GM12878 (cell line): ENCODE measurements around the gene MRPS35. TPM values are rescaled to one million over a fixed set of nuclear protein-coding genes. Genes with fewer than 3 reads are reported as not detected.

Experiments used
- BMI1 ChIP-seq: fragments of 450-650 bp; IDR thresholded peaks from 2 replicates; pipeline ENCODE4 v1.6.1; 2016; ENCODE audit warnings: mild to moderate bottlenecking, moderate library complexity, borderline replicate concordance
- EGR1 ChIP-seq, 2 experiments: IDR thresholded peaks; 1 replicate in 1 of 2; 2 replicates in 1 of 2; pipeline ENCODE4 v1.6.1; 2011 to 2012; ENCODE audit warnings: low read depth in 2 of 2, low read length in 2 of 2, borderline replicate concordance in 1 of 2, mild to moderate bottlenecking in 1 of 2, moderate library complexity in 1 of 2
- NR2F1 ChIP-seq: fragments of 450-650 bp; conservative IDR thresholded peaks from 2 replicates; pipeline ENCODE4 v1.6.1; 2017; ENCODE audit warnings: mild to moderate bottlenecking
- SMAD5 ChIP-seq: IDR thresholded peaks from 2 replicates; pipeline ENCODE4 v1.6.1; 2016; ENCODE audit warnings: antibody characterized with exemption, low read depth
- TCF3 ChIP-seq: IDR thresholded peaks from 2 replicates; pipeline ENCODE4 v1.6.1; 2012; ENCODE audit warnings: low read depth, mild to moderate bottlenecking, low read length, borderline replicate concordance; ENCODE audit not compliant: insufficient read depth
- polyA plus RNA-seq, 11 experiments: library from polyadenylated mRNA; depleted of rRNA in 4 of 11; unstranded in 6 of 11; stranded (reverse) in 5 of 11; fragments of >200 nt; fragmentation: Nextera tagmentation in 4 of 11; fragmentation: Illumina TruSeq in 1 of 11; extraction: Ambion mirVana in 4 of 11; extraction: Trizol in 1 of 11; gene quantifications; 1 replicate in 1 of 11; 2 replicates in 10 of 11; pipeline versions ENCODE4 v1.2.1 to v1.2.3, GENCODE V29; 2011 to 2016; ENCODE audit warnings: inconsistent platforms in 2 of 11, missing spikeins in 2 of 11, low read depth in 1 of 11
- total RNA-seq, 4 experiments: library from RNA; depleted of rRNA in 3 of 4; stranded (reverse); fragments of >200 nt in 3 of 4; fragmentation: Illumina TruSeq in 1 of 4; extraction: Trizol in 1 of 4; gene quantifications; 2 replicates each; pipeline versions ENCODE4 v1.2.1 to v1.2.3, GENCODE V29; 2013 to 2021
- TF ChIP-seq, protein P1 (sequence below): fragments of 450-650 bp; formaldehyde crosslinking; IDR thresholded peaks from 2 replicates; pipeline ENCODE4 v1.5.0; 2022; ENCODE audit warnings: mild to moderate bottlenecking, missing genetic modification characterization
- TF ChIP-seq, protein P2 (sequence below): fragments of 450-650 bp; formaldehyde crosslinking; IDR thresholded peaks from 2 replicates; pipeline ENCODE4 v1.4.0; 2022; ENCODE audit warnings: mild to moderate bottlenecking, moderate library complexity

The MRPS35 gene
- total and polyA plus RNA-seq, 10 of the 15 experiments (the other 5 are each of a cell fraction or from before 2014, with no cell fraction given), result 45.7 to 111 (median 67.1) TPM

DNA sequence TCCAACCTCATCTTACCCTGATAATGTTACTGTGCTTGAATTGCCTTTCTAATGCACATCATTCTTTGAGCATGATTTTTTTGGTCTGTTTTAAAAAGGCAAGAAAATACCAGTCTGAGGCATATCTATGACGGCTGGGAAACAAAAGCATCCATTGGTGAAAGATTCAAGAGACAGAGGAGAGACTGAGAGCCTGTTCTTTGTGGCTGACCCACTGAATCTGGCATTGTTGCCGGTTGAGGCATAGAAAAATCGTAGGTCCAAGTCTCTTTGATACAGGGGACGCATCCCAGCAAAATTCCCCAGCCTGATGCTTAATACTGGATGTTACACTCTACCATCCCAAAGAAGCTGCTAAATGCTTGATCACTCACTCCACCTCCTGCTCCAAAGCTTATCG lies 66.5 kb downstream of the MRPS35 start (continued):
- no peak for TF ChIP-seq EGR1 (IDR thresholded peaks at IDR 0.05; ENCODE audit: borderline replicate concordance in 1 of 2, low read depth in 2 of 2, low read length in 2 of 2)
- TF ChIP-seq, protein P1, sequence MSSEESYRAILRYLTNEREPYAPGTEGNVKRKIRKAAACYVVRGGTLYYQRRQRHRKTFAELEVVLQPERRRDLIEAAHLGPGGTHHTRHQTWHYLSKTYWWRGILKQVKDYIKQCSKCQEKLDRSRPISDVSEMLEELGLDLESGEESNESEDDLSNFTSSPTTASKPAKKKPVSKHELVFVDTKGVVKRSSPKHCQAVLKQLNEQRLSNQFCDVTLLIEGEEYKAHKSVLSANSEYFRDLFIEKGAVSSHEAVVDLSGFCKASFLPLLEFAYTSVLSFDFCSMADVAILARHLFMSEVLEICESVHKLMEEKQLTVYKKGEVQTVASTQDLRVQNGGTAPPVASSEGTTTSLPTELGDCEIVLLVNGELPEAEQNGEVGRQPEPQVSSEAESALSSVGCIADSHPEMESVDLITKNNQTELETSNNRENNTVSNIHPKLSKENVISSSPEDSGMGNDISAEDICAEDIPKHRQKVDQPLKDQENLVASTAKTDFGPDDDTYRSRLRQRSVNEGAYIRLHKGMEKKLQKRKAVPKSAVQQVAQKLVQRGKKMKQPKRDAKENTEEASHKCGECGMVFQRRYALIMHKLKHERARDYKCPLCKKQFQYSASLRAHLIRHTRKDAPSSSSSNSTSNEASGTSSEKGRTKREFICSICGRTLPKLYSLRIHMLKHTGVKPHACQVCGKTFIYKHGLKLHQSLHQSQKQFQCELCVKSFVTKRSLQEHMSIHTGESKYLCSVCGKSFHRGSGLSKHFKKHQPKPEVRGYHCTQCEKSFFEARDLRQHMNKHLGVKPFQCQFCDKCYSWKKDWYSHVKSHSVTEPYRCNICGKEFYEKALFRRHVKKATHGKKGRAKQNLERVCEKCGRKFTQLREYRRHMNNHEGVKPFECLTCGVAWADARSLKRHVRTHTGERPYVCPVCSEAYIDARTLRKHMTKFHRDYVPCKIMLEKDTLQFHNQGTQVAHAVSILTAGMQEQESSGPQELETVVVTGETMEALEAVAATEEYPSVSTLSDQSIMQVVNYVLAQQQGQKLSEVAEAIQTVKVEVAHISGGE (CRISPR knock-in tag), result no peak
- TF ChIP-seq BMI1, result no peak
- no peak for TF ChIP-seq SMAD5
- TF ChIP-seq, protein P2, sequence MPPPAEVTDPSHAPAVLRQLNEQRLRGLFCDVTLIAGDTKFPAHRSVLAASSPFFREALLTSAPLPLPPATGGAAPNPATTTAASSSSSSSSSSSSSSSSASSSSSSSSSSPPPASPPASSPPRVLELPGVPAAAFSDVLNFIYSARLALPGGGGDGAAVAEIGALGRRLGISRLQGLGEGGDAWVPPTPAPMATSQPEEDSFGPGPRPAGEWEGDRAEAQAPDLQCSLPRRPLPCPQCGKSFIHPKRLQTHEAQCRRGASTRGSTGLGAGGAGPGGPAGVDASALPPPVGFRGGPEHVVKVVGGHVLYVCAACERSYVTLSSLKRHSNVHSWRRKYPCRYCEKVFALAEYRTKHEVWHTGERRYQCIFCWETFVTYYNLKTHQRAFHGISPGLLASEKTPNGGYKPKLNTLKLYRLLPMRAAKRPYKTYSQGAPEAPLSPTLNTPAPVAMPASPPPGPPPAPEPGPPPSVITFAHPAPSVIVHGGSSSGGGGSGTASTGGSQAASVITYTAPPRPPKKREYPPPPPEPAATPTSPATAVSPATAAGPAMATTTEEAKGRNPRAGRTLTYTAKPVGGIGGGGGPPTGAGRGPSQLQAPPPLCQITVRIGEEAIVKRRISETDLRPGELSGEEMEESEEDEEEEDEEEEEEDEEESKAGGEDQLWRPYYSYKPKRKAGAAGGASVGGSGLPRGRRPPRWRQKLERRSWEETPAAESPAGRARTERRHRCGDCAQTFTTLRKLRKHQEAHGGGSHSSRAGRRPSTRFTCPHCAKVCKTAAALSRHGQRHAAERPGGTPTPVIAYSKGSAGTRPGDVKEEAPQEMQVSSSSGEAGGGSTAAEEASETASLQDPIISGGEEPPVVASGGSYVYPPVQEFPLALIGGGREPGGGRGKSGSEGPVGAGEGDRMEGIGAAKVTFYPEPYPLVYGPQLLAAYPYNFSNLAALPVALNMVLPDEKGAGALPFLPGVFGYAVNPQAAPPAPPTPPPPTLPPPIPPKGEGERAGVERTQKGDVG (CRISPR knock-in tag), result no peak
- no peak for TF ChIP-seq NR2F1
- no peak for TF ChIP-seq TCF3
